ENCODE measurements around the gene CBX5. TPM values are rescaled to one million over a fixed set of nuclear protein-coding genes. Genes with fewer than 3 reads are reported as not detected.
A peak's percentile ranks its signal among the peaks of the same experiment; 100 is the strongest.

CBX5 gene
- total and polyA plus RNA-seq, 9 of the 15 experiments (the other 6 are each of a cell fraction or from before 2014, with no cell fraction given) = 32.6 to 102 (median 59.2) TPM

DNA sequence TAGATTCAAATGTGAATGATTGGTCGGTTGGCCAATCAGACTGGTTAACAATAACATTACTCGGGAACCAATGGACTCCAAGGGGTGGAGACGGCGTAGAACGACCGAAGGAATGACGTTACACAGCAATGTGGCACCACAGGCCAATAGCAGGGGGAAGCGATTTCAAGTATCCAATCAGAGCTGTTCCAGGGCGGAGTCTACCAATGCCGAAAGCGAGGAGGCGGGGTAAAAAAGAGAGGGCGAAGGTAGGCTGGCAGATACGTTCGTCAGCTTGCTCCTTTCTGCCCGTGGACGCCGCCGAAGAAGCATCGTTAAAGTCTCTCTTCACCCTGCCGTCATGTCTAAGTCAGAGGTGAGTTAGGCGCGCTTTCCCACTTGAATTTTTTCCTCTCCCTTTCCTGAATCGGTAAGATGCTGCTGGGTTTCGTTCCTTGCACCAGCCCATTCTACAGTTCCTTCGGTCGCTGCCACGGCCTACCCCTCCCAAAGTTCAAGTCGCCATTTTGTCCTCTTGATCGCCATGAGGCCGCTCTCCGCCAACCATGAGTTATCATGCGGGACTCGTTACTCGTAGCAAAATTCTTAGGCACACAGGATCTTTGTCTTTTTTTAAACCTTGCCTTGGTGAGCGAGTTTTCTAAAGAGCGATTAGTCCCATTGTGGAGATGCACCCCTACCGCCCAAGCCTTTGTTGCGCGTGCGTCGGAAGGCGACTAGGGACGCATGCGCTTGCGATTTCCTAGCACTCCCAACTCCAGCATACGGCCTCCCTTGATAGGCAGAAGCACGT, 742 bp upstream of the CBX5 start, which contains the start of gene HNRNPA1 (continued):
- TF ChIP-seq ZNF407 (IDR thresholded peaks at IDR 0.05; ENCODE audit: low read depth) (no peak), MXI1 (IDR thresholded peaks at IDR 0.05; ENCODE audit: low read depth, low read length) (0 out of 2 replicates have a peak, but pooled peaks have one; percentile 49), ATF2 (CRISPR knock-in tag; IDR thresholded peaks at IDR 0.05) (no peak), BRCA1 (IDR thresholded peaks at IDR 0.05) (no peak), BRCA1 (CRISPR knock-in tag; IDR thresholded peaks at IDR 0.05) (no peak), STAT5A (IDR thresholded peaks at IDR 0.05; ENCODE audit: borderline replicate concordance, low read length) (no peak), ZNF134 (CRISPR knock-in tag; conservative IDR thresholded peaks at IDR 0.05) (0 out of 2 replicates have a peak, but pooled peaks have one; percentile 1), BRF1 (IDR thresholded peaks at IDR 0.05; ENCODE audit: borderline replicate concordance, extremely low read depth, insufficient read length) (no peak), PRPF4 (IDR thresholded peaks at IDR 0.05; ENCODE audit: insufficient read depth, low read depth, low read length, poor library complexity, severe bottlenecking) (peak; percentile 49), HNRNPL (IDR thresholded peaks at IDR 0.05; ENCODE audit: low read depth, low read length) (peak; percentile 75)
- TF ChIP-seq, protein P1, sequence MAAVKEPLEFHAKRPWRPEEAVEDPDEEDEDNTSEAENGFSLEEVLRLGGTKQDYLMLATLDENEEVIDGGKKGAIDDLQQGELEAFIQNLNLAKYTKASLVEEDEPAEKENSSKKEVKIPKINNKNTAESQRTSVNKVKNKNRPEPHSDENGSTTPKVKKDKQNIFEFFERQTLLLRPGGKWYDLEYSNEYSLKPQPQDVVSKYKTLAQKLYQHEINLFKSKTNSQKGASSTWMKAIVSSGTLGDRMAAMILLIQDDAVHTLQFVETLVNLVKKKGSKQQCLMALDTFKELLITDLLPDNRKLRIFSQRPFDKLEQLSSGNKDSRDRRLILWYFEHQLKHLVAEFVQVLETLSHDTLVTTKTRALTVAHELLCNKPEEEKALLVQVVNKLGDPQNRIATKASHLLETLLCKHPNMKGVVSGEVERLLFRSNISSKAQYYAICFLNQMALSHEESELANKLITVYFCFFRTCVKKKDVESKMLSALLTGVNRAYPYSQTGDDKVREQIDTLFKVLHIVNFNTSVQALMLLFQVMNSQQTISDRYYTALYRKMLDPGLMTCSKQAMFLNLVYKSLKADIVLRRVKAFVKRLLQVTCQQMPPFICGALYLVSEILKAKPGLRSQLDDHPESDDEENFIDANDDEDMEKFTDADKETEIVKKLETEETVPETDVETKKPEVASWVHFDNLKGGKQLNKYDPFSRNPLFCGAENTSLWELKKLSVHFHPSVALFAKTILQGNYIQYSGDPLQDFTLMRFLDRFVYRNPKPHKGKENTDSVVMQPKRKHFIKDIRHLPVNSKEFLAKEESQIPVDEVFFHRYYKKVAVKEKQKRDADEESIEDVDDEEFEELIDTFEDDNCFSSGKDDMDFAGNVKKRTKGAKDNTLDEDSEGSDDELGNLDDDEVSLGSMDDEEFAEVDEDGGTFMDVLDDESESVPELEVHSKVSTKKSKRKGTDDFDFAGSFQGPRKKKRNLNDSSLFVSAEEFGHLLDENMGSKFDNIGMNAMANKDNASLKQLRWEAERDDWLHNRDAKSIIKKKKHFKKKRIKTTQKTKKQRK (IDR thresholded peaks at IDR 0.05; ENCODE audit: borderline replicate concordance, low read depth, low read length) = peak; percentile 86; the same call in 1 of the 2 replicates
- TF ChIP-seq, protein P2, sequence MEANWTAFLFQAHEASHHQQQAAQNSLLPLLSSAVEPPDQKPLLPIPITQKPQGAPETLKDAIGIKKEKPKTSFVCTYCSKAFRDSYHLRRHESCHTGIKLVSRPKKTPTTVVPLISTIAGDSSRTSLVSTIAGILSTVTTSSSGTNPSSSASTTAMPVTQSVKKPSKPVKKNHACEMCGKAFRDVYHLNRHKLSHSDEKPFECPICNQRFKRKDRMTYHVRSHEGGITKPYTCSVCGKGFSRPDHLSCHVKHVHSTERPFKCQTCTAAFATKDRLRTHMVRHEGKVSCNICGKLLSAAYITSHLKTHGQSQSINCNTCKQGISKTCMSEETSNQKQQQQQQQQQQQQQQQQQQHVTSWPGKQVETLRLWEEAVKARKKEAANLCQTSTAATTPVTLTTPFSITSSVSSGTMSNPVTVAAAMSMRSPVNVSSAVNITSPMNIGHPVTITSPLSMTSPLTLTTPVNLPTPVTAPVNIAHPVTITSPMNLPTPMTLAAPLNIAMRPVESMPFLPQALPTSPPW (CRISPR knock-in tag; IDR thresholded peaks at IDR 0.05) = peak; percentile 58
